ENCODE results near the gene ZCCHC4.

- TF ChIP-seq CTCF (conservative IDR thresholded peaks at IDR 0.05; ENCODE audit: low read depth, low read length) (no peak), EZH2 (IDR thresholded peaks at IDR 0.05; ENCODE audit: borderline replicate concordance, low read depth, low read length, poor library complexity, severe bottlenecking) (no peak)
Observed at GRCh38 chr4:25299476-25300203, 12.9 kb upstream of the ZCCHC4 start.

Data from A673 (cell line).